Hematopoietic multipotent progenitor cell treated with erythropoietin and hydrocortisone succinate and interleukin-3 and kit ligand, for 6 days (in vitro differentiated cells): ENCODE results near the gene CCRL2.
"Not testable (repeated sequence)": the region's sequence is repeated elsewhere in the genome, so short reads cannot be mapped to it uniquely, and the experiment has no call there.

ENCODE experiments used
- DNase-seq: peaks from one replicate; pipeline ENCODE4 v3.0.0-alpha.2; 2015

Gene CCRL2

GRCh38 chr3:46380471-46381221 lies 26.4 kb upstream of the CCRL2 start:
- DNase-seq: no peak

DNA sequence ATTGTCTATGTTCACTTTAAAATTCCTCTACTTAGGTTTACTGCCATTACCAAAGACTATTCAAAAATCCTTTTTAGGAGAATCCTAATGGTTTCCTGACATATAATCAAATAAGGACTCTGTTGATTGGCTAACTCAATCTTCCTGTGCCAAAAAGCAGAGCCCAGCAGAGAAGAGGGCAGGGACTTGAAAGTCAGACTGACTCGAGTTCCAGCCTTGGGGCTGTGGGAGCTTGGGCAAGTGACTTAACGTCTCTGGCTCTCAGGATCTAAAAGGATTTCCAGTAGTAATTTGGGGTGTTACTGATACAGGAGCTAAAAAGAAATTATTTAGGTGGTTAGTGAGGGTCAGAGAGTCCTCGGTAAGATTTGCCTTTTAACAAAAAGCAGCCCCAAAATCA lies 25.4 kb upstream of the CCRL2 start:
- DNase-seq: no peak

DNA sequence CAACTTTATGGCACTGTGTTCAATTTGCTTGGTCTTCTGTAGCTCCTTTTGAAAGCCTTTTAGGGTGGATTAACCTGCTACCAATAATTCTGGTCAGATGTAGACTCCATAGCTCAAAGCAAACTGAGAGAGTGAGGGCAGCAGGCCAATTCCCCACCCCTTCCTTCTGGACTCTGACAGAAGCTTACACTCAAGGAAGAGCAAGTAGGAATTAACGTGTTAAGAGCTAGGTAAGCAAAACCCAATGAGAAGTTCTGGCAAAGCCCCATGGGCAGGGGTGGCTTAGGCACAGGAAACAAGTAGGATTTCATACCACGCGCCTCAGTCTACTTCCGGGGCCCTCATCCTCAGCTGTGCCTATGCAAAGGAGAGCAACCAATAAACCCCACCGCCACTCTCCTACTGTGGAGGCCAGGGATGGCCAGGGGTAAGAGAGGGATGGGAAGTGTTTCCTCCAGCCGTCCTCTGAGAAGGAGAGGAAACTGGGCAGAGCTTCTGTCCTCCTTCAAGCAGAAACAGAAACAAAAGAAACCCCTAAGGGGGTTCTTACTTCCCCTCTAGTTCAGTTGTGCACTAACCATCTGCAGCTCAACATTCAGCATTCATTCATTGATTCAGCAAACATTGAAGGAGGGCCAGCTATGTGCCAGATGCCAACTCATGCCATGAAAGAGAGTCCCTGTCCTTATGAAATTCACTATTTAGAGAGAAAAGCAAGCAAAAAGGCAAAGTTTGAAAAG lies 23.7 kb upstream of the CCRL2 start:
- DNase-seq: no peak

DNA sequence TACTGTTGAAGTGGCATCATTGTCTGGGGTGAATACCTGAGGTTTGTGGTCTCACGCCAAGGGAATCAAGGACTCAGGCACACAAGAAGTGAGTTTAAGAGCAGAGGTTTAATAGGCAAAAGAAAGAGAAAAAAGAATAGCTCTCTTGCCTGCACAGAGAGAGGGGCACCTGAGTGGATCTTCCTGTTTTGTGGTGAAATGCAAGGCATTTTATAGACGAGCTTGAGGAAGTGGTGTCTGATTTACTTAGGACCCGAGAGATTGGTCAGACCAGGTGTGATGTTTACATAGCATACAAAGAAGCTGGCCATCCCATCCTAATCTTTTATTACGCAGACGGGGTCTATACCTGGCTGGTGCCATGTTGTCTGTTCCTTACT lies 23.1 kb upstream of the CCRL2 start:
- DNase-seq: no peak

GRCh38 chr3:46386205-46386604 lies 20.9 kb upstream of the CCRL2 start:
- DNase-seq: peak; percentile 40

DNA sequence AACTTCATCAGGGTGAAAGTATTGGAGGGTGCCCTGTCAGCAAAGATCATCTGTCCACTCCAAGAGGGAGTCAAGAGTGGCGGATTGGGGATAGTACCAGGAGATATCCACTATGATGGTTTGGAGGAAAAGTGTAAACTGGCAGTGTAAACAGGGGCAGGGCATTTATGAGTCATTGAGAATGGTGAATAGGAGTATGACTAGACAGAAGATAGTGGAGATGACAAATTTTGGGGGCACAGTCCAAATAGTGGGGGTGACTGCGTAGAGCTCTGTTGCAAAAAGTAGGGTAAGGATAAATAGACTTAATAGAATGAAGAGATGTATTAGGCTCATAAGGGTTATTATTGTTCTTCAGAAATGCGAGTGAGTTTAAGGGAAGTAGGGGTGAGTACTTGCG lies 18.2 kb upstream of the CCRL2 start:
- DNase-seq: not testable (repeated sequence)

GRCh38 chr3:46389306-46389705 lies 17.8 kb upstream of the CCRL2 start:
- no peak for DNase-seq

GRCh38 chr3:46391526-46391925 lies 15.5 kb upstream of the CCRL2 start:
- not testable (repeated sequence) for DNase-seq

- DNase-seq: no peak
Measured at GRCh38 chr3:46393011-46393410, 14.0 kb upstream of the CCRL2 start.

DNA sequence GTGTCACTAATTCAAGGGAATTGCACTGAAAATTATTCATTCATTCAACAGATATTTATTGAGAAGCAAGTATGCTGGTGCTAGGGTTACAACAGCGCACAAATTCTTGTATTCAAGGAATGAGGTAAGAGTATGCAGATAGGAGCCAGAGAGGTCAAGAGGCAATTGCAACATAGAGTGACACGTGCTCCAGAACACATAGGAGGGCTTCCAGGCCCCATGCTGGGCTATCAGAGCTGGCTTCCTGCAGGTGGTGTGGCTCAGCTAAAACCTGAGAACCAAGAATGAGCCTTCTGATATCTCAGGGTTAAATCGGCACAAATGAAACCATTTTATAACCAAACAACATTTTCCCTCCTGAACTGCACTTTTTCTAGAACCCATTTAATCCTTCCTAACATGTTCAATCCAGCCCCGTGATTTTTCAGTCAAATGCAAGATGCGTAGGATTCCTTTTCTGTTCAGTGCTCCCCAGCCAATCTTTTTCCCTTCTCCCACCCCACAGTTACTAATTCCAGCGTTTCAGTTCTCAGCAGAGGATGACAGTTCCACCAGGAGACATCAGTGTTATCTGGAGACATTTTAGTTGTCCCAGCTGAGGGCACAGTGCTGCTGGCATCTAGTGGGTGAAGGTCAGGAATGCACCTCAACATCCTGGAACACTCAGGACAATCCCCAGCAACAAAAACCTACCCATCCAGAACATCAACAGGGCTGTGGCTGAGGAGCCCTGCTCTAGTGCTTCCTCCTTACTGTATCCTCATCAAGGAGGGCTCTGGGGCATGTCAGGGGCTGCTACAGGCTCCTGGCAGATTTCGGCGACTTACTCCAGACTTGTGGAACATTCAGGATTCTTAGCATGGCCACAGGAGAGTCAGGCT lies 13.3 kb upstream of the CCRL2 start:
- DNase-seq: peak; percentile 64

GRCh38 chr3:46395210-46395661 lies 11.8 kb upstream of the CCRL2 start:
- peak; percentile 51 for DNase-seq

DNA sequence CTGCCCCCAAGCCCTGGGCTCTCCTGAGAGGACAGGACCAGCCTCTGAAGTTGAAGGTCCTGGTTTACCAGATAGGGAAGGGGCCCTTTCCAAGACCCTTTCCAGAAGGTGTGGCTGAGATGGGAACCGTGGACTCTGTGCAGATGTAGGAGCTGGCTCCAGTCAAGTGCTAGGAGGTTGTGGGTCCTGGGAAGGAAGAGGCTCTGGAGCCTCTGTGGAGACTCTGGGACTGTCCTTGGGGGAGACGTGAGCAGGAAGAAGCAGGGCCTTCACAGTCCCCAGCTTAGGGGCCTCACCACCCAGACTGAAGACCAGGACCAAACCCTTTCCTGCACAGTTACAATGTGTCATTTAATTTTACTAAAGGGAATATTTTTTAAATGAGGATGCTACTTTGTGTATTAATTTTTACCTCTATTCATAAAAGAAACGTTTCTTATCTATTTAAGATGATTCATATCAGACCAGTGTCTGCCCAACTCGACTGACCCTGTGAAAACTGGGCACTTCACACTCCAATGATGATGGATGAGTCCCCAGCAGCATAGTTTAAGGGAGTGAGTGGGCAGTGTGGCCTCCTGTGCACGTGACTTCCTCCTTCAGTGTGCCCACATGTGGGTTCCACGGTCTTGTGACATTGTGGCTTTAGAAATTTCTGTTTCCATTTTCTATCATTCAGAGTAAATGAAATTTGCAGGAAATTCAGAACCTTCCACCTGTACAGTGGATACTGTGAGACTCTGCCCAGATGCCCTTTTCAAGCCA lies 11.1 kb upstream of the CCRL2 start:
- DNase-seq: peak; percentile 59

DNA sequence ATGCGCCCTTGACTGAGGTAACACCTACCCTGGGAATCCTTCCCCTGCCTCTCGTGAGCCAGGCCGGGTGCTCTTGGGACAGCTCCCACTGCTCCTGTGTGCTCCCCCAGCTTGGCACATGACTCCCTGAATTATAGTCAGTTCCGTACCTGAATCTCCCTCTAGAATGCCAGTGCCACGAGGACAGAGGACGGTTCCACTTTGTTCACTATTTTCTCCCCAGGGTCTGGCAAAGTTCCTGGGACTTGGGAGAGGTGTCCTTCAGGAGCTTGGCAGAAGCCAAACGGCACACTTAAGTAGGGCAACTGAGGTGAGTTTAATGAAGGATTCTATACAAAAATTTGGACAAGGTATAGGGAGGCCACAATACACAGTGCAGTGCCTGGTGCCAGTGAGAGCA lies 9.9 kb upstream of the CCRL2 start:
- no peak for DNase-seq

- no peak for DNase-seq
Measured at GRCh38 chr3:46398186-46398955, 8.7 kb upstream of the CCRL2 start.

DNA sequence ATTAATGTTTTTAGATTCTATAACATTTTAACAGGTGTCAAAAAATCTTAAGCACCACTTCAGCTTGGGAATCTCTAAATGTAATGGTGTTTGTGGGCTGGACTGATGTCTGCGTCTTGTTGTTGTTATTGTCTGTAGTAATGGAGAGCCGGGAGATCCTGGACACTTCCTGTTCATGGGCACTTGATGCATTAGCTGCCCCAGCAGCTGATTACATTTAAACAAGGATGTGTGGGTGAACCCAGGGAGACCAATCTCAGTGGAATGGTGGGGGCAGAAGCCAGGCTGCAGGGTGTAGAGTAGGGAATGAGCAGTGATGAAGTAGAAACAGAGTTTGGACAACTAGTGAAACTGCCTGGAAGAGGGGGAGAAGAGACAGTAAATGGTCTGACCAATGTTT lies 8.0 kb upstream of the CCRL2 start:
- DNase-seq: no peak

DNA sequence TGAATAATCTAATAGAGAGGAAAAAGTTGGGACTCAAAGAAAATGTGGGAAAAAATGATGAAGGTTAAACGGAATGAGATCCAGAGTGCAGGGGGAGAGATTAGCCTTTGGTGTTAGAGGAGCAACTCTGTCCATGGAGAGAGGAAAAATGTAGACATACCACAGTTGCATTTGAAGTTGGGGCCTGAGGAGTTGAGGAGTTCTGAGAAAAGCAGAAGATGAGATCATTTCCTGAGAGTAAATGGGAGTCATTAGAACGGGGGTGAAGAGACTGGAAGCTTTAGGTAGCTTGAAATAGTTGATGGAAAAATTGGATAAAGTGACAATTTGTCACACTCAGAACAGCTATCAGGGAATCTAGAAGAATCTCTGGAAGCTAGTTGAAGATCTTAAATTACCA lies 7.5 kb upstream of the CCRL2 start:
- DNase-seq: no peak

- peak; percentile 71 for DNase-seq
Measured at GRCh38 chr3:46400000-46400734, 6.9 kb upstream of the CCRL2 start.

GRCh38 chr3:46400846-46401245 lies 6.2 kb upstream of the CCRL2 start:
- DNase-seq: no peak

DNA sequence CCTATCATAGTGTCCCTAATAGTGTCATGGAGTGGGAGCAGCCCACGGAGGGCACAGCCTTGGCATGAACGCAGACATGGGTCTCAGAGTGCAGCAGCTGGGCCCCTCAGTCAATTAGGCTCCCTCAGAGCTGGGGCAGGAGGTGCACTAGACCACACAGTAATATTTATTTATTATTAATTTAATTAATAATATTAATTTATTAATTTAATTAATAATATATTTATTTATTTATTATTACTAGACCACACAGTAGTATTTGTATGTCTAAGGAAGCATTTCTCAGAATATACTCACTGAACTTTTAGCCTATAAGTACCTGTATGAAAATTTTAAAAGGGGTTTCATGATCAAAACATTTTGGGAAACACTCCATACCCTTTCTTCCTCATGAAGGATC lies 5.5 kb upstream of the CCRL2 start:
- no peak for DNase-seq

GRCh38 chr3:46402902-46403301 lies 4.2 kb upstream of the CCRL2 start:
- not testable (repeated sequence) for DNase-seq
